Activated effector memory CD4-positive, alpha-beta T cell treated with anti-CD3 and anti-CD28 coated beads, Interleukin-2, amount 50 U/mL, for 16 hours (primary cell): Measurements from ENCODE around the gene ROR2.

ENCODE experiments used
- DNase-seq: peaks from one replicate; pipeline ENCODE4 v3.0.0-alpha.2; 2020

The ROR2 gene

GRCh38 chr9:91948101-91948596, 1.9 kb downstream of the ROR2 start:
- DNase-seq, result no peak

- no peak for DNase-seq
Observed at GRCh38 chr9:91946653-91947488, 3.2 kb downstream of the ROR2 start.

GRCh38 chr9:91946196-91946595, 3.8 kb downstream of the ROR2 start:
- no peak for DNase-seq

GRCh38 chr9:91945277-91946085, 4.5 kb downstream of the ROR2 start:
- no peak for DNase-seq

GRCh38 chr9:91944711-91945110, 5.3 kb downstream of the ROR2 start:
- no peak for DNase-seq

- no peak for DNase-seq
Observed at GRCh38 chr9:91943478-91944470, 6.3 kb downstream of the ROR2 start.

DNA sequence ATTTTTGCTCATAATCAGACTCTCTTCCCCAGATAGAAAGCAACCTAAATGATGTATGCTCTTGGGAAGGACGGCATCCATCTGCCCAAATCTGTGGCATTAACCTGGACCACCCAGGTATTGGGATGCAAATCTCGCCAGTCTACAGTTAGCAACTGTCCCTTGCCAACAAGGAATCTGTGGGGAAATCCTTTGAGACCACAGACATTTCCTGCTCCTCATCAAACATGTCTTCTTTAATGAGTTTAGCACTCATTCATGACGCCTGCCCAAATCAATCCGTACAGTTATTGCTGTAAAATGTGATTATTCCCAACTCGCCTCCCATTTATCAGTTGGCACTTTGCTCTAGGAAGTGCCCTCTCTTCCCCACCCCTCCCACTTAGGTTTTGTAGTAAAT, 7.8 kb downstream of the ROR2 start:
- no peak for DNase-seq

DNA sequence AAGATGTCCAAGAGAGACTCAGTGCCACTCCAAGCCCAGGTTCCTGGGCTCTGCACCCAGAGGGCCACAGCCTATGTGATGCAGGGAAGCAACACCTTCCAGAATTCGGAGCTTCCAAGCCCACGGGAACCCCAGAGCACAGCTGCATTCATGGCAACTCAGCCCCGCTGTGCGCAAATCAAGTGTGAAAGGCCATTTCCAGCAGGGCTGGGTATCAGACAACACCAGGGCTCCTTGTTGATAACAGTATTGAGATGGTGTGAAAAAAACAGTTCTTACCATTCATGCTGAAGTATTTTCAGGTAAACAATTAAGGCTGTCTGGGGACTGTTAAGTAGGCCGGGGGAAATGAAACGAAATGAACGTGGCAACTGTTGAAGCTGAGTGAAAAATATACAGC, 10.1 kb downstream of the ROR2 start:
- DNase-seq, result no peak

- DNase-seq, result no peak
Observed at GRCh38 chr9:91937727-91938126, 12.3 kb downstream of the ROR2 start.

DNA sequence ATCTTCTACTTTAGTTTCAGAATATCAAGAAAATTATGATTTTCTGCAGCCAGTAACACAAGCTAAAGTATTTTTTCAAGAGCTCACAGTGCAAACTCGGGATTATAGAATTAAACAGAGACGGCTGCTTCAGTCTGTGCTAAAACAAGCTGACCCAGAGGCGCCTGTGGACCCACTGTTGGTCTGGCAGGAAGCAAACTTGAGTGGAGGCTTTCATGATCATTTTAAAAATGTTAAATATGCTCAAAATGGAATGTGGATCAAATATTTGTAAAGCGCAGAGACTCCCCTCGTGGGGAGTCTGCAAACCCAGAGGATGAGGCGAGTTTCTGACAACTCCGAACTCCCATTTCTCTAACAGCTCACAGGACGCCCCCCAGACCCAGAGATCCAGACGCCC, 13.0 kb downstream of the ROR2 start:
- DNase-seq, result no peak

DNA sequence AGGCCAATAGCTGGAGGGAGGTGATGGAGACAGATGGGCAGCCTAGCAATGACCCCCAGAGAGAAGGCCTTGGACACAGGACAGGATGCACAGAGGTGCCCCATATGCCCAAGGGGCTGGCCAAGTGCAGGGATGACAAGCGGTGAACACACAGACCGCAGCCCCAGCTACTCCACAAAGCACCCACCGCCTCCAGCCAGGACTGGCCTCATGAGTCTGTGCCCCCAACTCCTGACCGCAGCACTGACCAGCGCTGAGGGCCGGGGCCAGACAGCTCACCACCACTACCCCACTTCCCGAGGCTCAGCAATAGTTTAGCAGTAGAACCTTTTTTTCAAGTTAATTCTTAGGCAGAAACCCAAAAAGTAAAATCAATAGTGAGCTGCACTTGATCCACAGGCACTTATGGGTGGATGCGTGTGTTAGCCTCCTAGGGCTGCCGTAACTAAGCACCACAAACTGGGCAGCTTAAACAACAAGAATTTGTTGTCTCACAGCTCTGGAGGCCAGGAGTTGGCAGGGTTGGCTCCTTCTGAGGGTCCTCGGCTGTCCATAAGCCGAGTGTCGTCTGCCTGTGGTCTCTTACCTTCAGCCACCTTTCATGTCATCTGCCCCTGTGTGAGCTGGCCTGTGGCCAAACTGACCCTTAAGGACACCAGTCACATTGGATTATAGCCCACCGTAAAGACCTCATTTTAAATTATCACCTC, 14.1 kb downstream of the ROR2 start:
- DNase-seq, result no peak

- DNase-seq, result no peak
Observed at GRCh38 chr9:91935066-91935749, 14.8 kb downstream of the ROR2 start.

DNA sequence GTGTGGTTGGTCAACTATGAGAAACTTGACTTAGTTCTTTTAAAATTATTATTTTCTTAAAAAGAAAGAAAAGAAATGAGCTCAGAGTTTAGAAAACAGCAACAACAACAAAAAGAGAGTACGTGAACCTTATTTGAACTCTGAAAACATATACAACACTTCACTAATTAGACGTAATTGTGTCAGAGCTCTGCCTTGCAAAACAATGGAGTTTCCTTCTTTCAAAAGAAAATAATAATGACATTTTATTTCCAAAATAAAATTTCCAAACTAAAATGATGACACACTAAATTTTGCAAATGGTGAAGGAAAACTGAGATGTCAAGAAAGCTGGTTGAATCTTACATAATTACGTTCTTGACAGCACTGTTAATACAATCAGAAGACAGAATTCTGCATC, 15.4 kb downstream of the ROR2 start:
- DNase-seq, result no peak

DNA sequence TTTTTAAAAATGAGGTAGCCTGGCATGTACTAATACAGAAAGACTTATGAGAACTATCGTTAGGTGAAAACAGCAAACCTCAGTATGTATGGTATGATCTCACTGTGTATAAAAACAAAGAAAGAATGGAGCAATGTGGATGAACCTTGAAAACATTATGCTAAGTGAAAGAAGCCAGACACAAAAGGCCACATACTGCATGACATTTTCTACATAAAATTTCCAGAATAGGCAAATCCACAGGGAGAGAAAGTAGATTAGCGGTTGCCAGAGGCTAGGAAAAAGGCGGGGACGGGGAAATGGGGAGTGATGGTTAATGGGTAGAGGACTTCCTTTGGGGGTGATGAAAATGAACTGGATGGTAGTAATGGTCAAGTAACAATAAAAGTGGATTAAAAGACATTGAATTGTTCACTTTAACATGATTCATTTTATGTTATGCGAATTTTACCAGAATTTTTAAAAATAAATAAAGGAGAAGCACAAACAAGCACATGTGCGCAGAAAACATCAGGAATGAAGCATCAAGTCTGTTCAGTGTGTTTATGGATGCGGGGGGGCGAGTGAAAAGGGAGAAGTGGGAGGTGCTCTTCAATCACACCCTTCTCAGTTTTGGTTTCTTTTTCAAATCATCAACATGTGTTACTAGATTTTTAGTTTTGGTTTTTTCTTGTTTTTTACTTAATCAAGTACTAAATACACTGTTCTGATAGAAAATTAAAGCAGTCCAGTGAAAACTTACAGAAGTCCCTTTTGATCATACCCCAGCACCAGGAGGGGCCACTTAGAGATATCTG, 16.3 kb downstream of the ROR2 start:
- DNase-seq, result no peak

DNA sequence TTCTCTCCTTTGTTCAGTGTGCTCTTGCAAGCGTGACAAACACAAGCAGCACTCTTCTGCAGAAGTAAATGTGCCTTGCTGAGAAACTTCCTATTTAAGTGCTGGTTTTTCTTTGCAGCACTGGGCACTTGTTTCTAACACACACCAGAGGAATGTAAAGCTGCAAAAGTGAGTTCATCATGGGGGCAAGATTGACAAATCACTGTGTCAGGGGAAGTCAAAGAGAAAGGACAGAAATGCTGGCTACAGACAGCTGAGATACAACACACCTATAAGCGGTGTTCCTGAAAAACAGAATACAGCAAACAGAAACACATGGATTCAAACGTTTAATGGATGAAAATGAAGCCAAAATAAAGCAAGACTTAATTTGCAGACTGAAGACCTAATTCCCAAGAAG, 19.6 kb downstream of the ROR2 start:
- no peak for DNase-seq

DNA sequence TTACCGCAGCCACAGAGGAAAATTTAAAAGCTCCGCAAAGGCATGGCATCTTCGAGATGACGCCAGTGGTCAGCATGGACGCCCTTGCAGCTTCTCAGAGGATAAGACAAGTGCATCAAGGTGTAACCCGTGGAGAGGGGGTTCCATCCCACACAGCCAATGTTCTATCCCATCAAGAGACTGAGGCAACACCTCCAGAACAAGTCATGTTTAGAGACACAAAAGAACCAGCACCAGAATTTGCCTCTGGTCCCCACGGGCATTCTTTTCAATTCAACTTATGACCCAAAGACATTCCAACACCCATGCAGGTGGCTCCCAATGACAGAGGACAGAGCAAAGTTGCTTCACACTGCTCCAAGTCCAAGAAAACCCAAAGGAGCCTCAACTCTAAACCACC, 20.7 kb downstream of the ROR2 start:
- DNase-seq, result no peak

- DNase-seq, result no peak
Observed at GRCh38 chr9:91927922-91928510, 22.0 kb downstream of the ROR2 start.

DNA sequence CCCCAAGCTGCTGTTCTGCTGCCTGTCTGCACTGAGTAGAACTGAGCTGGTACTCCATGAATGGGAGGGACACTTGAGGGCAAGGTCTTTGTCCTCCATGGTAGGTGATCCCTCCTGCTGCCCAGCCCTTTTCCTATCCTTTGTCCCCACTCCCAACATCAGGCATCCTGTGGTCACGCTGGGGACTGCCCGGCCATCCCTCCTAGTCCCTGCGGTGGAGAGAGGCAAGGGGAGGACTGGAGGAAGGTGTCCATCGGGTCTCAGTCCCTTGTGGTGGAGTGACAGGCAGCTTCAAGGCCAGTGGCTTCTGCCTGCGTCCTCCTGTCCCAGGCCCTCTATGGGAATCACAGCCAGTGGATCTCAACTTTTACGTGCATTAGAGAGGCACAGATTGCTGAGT, 25.9 kb downstream of the ROR2 start:
- no peak for DNase-seq

- DNase-seq, result no peak
Observed at GRCh38 chr9:91923145-91923544, 26.9 kb downstream of the ROR2 start.

DNA sequence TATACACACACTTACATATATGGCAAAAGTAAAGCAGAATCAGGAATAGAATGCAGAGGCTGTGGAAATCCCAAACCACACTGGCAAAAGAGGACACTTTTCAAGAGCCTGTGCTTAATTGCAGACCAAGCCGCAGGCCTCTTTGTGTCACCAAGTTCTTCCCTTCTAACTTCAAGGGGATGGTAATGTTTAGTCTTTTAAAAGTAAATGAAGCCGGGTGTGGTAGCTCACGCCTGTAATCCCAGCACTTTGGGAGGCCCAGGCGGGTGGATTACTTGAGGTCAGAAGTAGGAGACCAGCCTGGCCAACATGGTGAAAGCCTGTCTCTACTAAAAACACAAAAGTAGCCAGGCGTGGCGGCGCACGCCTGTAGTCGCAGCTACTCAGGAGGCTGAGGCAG, 28.7 kb downstream of the ROR2 start:
- no peak for DNase-seq
